Esophagus squamous epithelium (tissue), 5 donors: ENCODE measurements around the gene SIGLEC10. TPM values are rescaled to one million over a fixed set of nuclear protein-coding genes. Genes with fewer than 3 reads are reported as not detected.
"Not testable (repeated sequence)": the region's sequence is repeated elsewhere in the genome, so short reads cannot be mapped to it uniquely, and the experiment has no call there.

ENCODE experiments used
- DNase-seq: peaks from one replicate; lab custom pipeline; 2025; lab: John Stamatoyannopoulos, UW
- H3K27ac ChIP-seq, 4 donors: fragments of 200-600 bp; sonication (generic); one replicate each; pipeline ENCODE4 v1.5.1; 2016 to 2019; ENCODE audit warnings: mild to moderate bottlenecking in 1 of 4
- H3K27me3 ChIP-seq, 4 donors: fragments of 200-600 bp; sonication (generic); 1 replicate in 3 of 4; 2 replicates in 1 of 4; pipeline versions ENCODE4 v1.5.1 to v1.6.0; 2017 to 2021; ENCODE audit warnings: antibody characterized with exemption in 1 of 4
- H3K36me3 ChIP-seq, 3 donors: fragments of 200-600 bp; sonication (generic); one replicate each; pipeline ENCODE4 v1.5.1; 2016 to 2019
- H3K4me1 ChIP-seq, 3 donors: fragments of 200-600 bp; sonication (generic); one replicate each; pipeline ENCODE4 v1.5.1; 2017 to 2019
- H3K4me3 ChIP-seq, 4 donors: fragments of 200-600 bp; sonication (generic); 1 replicate in 3 of 4; 2 replicates in 1 of 4; pipeline ENCODE4 v1.5.1; 2016 to 2019; ENCODE audit warnings: mild to moderate bottlenecking in 2 of 4, moderate library complexity in 1 of 4
- H3K9me3 ChIP-seq, 3 donors: fragments of 200-600 bp; sonication (generic); one replicate each; pipeline ENCODE4 v1.5.1; 2016 to 2019
- POLR2A ChIP-seq, 4 donors: fragments of 450-650 bp; IDR thresholded peaks; one replicate each; pipeline ENCODE4 v1.6.1; 2017; ENCODE audit warnings: antibody characterized with exemption in 4 of 4, mild to moderate bottlenecking in 4 of 4, moderate library complexity in 3 of 4
- WGBS, 2 donors: methylation state at CpG; one replicate each; pipeline ENCODE4 v1.1.5; 2018; 5-methylcytosine and 5-hydroxymethylcytosine counted together
- intact Hi-C: fragments of 100-400 bp; cut with DNase I; formaldehyde crosslinking; loops from one replicate; pipeline ENCODE4 v1.15.0; 2022
- total RNA-seq, 4 donors: library from RNA; depleted of rRNA; stranded (reverse); fragments of >200 nt; gene quantifications; one replicate each; pipeline ENCODE4 v1.1.0, GENCODE V29; 2016
- TF ChIP-seq, protein P1 (sequence below), 6 experiments: fragments of 450-650 bp in 4 of 6; fragments of 200-600 bp in 2 of 6; sonication (generic) in 2 of 6; IDR thresholded peaks; one replicate each; pipeline ENCODE4 v1.5.1; 2016 to 2019; ENCODE audit warnings: antibody characterized with exemption in 6 of 6, mild to moderate bottlenecking in 4 of 6, moderate library complexity in 4 of 6
- donor health status: DM: yes; HTN: yes; CAD: no.

The SIGLEC10 gene
- total RNA-seq, 4 donors from 2014 or later: 2.0 to 17.0 (median 2.9) TPM

DNA sequence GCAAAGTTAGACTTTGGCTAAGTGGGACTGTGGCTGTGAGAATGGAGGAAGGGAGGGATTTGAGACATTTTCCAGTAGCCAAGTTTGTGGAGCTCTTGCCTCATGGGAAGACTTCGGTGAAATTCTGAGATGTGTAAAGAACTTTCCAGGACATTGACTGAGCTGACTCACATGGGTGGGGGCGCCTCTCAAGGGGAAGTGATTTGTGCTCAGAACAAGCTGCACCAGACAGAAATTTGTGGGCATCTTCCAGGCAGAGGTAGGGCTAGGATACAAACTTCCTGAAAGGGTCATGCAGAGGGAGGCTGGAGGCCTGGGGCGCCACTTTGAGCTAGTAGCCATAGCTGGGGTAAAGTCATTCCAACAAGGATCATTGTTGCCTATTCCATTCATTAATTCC is 9.8 kb upstream of the SIGLEC10 start:
- no peaks in the 10 kb centered on the region for H3K4me1 ChIP-seq
- intact Hi-C loops: no loop called here
- no peak overlapping the region for H3K27ac ChIP-seq
- WGBS, 2 donors: 45 to 51% methylated on average over 3 of the region's 3 CpGs
- H3K36me3 ChIP-seq: no peaks in the 10 kb centered on the region
- no peak overlapping the region for H3K4me3 ChIP-seq
- peaks cover 0 to 17% (median 0%) of the 10 kb centered on the region in 4 donors for H3K27me3 ChIP-seq
- H3K9me3 ChIP-seq: no peaks in the 10 kb centered on the region
- TF ChIP-seq POLR2A (IDR thresholded peaks at IDR 0.05): no peak
- TF ChIP-seq, protein P1, sequence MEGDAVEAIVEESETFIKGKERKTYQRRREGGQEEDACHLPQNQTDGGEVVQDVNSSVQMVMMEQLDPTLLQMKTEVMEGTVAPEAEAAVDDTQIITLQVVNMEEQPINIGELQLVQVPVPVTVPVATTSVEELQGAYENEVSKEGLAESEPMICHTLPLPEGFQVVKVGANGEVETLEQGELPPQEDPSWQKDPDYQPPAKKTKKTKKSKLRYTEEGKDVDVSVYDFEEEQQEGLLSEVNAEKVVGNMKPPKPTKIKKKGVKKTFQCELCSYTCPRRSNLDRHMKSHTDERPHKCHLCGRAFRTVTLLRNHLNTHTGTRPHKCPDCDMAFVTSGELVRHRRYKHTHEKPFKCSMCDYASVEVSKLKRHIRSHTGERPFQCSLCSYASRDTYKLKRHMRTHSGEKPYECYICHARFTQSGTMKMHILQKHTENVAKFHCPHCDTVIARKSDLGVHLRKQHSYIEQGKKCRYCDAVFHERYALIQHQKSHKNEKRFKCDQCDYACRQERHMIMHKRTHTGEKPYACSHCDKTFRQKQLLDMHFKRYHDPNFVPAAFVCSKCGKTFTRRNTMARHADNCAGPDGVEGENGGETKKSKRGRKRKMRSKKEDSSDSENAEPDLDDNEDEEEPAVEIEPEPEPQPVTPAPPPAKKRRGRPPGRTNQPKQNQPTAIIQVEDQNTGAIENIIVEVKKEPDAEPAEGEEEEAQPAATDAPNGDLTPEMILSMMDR (IDR thresholded peaks at IDR 0.05): no peak
- DNase-seq: no peak

DNA sequence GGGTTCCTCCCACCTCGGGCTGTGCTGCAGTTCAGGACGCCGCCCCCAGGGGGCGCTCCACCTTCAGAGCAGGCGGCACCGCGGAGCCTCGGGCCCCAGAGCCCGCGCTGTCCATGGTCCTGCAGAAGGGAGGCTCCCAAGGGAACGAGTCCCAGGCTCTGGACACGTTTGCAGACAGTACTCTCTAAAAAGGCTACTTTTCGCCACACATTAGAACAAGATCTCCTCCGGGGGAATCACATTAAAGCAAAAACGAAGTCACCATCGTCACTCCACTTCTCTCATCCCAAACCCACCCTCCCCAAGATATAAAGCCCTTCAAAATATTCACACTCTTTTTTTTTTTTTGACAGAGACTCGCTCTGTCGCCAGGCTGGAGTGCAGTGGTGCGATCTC is 4.6 kb upstream of the SIGLEC10 start:
- no peaks in the 10 kb centered on the region for H3K9me3 ChIP-seq
- intact Hi-C loops: no loop called here
- no peak overlapping the region for H3K4me3 ChIP-seq
- peaks cover 0 to 7% (median 0%) of the 10 kb centered on the region in 3 donors for H3K4me1 ChIP-seq
- peak; percentile 24 for DNase-seq
- WGBS, 2 donors: 18% methylated on average over 8 to 9 of the region's 19 CpGs
- no peak overlapping the region for H3K27ac ChIP-seq
- peaks cover 0 to 63% (median 0%) of the 10 kb centered on the region in 4 donors for H3K27me3 ChIP-seq
- no peak for TF ChIP-seq POLR2A (IDR thresholded peaks at IDR 0.05)
- TF ChIP-seq, protein P1 (IDR thresholded peaks at IDR 0.05): peak; percentile 94 to 99 (median 96)
- H3K36me3 ChIP-seq: no peaks in the 10 kb centered on the region

DNA sequence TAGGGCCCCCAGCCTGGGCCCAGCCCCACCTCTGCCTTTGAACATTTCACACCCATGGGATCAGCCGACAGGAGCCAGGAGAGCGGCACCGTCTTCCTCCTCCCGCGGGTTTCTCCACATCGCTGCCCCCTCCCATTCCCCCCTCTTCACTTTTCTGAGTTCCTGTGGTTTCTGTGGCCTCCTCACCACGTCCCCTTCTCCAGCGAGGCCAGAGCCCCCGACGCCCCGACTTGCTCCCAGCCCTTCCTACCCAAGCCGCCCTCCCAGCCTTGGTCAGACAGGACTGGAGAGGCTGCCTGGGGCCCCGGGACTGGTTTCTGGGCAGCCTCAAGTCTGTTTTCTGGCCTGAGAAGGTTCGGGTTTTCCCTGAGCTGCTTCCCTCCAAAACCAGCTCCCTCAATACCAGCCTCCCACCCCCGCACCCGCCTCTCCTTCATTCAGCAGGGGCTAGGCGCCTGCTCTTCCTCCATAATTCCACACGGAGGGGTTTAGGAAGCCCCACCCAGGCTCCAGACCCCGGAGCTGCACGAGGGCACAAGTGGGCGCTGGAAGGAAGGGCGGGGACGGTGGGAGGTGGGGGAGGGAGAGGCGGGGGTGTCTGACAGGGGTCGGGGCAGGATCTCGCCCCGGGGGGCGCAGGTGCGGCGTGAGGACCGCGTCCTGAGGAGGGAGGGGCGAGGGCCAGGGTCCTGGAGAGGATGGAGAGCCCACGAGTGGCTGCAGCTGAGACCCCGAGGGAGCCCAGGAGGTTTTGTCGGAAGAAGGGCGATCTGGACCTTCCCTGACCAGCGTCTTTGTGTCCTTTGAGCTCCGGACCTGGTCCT is 4.0 kb upstream of the SIGLEC10 start:
- H3K27ac ChIP-seq: no peak overlapping the region
- TF ChIP-seq POLR2A (IDR thresholded peaks at IDR 0.05): no peak
- TF ChIP-seq, protein P1 (IDR thresholded peaks at IDR 0.05): no peak
- no peak overlapping the region for H3K4me3 ChIP-seq
- WGBS, 2 donors: 19 to 22% methylated on average over 17 to 24 of the region's 39 CpGs
- H3K4me1 ChIP-seq: peaks cover 0 to 7% (median 0%) of the 10 kb centered on the region in 3 donors
- no peak for DNase-seq
- no peaks in the 10 kb centered on the region for H3K9me3 ChIP-seq
- no peaks in the 10 kb centered on the region for H3K36me3 ChIP-seq
- H3K27me3 ChIP-seq: peaks cover 0 to 65% (median 0%) of the 10 kb centered on the region in 4 donors
- intact Hi-C loops: no loop called here

DNA sequence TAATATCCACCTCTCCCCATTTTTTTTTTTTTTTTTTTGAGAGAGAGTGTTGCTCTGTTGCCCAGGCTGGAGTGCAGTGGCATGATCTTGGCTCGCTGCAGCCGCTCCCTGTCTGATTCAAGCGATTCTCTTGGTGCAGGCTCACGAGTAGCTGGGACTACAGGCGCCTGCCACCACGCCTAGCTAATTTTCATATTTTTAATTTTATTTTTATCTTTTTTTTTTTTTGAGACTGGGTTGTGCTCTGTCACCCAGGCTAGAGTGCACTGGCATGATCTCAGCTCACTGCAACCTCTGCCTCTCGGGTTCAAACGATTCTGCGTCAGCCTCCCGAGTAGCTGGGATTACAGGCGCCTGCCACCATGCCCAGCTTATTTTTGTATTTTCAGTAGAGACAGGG is 3.1 kb upstream of the SIGLEC10 start:
- H3K36me3 ChIP-seq, intact Hi-C loops, H3K9me3 ChIP-seq, H3K4me1 ChIP-seq, DNase-seq, H3K4me3 ChIP-seq, H3K27ac ChIP-seq: not testable (repeated sequence)
- peaks cover 0 to 66% (median 0%) of the 10 kb centered on the region in 4 donors for H3K27me3 ChIP-seq
- 84 to 89% methylated on average over 11 of the region's 11 CpGs for WGBS, 2 donors

DNA sequence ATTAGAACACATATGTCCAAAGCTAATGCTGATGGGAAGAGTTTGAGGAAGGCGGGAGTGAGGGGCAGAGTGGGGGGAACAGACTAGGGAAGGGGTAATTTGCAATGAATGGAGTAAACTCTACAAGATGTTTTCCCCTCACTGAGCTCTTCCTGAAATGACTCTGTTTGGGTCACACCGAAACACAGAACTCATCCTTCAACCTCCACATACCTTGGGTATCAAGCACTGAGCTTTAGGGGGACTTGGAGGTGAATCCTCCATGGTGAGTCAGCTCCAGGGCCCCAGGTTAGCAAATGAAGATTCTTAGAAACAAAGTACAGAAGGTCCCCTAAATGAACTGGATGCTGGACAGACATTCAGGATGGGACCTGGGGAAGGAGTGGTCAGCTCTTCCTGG is 1.3 kb upstream of the SIGLEC10 start:
- peaks cover 0 to 70% (median 0%) of the 10 kb centered on the region in 4 donors for H3K27me3 ChIP-seq
- peaks cover 0 to 7% (median 0%) of the 10 kb centered on the region in 3 donors for H3K4me1 ChIP-seq
- no peak for TF ChIP-seq POLR2A (IDR thresholded peaks at IDR 0.05)
- TF ChIP-seq, protein P1 (IDR thresholded peaks at IDR 0.05): no peak
- intact Hi-C loops: no loop called here
- 78 to 89% methylated on average over 2 of the region's 2 CpGs for WGBS, 2 donors
- H3K27ac ChIP-seq: no peak overlapping the region
- no peaks in the 10 kb centered on the region for H3K36me3 ChIP-seq
- H3K4me3 ChIP-seq: no peak overlapping the region
- DNase-seq: no peak
- no peaks in the 10 kb centered on the region for H3K9me3 ChIP-seq
